ENCODE measurements around the gene RUNX1. TPM values are rescaled to one million over a fixed set of nuclear protein-coding genes. Genes with fewer than 3 reads are reported as not detected.

RUNX1 gene
- polyA plus RNA-seq, 1 of the 3 experiments (the other 2 are of a cell fraction), result 17.1 TPM

DNA sequence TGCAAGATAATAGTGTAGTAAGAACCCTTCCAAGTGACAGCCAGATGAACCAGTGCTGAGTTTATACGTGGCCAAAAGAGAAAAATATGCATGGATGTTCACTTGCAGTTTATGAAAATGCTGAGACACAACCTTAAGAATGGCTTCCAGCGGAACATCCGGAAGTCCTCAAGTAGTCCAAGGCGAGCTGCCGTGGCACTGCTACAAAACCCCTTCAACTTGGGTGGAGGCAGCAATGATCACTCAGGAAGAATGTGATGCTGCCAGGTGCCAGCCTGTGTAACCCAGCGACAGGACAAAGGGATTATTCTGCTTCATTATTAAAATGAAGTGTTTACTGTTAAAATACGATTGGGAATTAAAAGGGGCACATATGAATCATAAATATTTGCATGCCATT is 179.6 kb downstream of the RUNX1 start (continued):
- TF ChIP-seq, protein P1, sequence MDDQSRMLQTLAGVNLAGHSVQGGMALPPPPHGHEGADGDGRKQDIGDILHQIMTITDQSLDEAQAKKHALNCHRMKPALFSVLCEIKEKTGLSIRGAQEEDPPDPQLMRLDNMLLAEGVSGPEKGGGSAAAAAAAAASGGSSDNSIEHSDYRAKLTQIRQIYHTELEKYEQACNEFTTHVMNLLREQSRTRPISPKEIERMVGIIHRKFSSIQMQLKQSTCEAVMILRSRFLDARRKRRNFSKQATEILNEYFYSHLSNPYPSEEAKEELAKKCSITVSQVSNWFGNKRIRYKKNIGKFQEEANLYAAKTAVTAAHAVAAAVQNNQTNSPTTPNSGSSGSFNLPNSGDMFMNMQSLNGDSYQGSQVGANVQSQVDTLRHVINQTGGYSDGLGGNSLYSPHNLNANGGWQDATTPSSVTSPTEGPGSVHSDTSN (IDR thresholded peaks at IDR 0.05), result no peak
- TF ChIP-seq, protein P2, sequence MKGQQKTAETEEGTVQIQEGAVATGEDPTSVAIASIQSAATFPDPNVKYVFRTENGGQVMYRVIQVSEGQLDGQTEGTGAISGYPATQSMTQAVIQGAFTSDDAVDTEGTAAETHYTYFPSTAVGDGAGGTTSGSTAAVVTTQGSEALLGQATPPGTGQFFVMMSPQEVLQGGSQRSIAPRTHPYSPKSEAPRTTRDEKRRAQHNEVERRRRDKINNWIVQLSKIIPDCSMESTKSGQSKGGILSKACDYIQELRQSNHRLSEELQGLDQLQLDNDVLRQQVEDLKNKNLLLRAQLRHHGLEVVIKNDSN (IDR thresholded peaks at IDR 0.05; ENCODE audit: borderline replicate concordance, low read depth), result no peak
- no peak for TF ChIP-seq TEAD4 (IDR thresholded peaks at IDR 0.05; ENCODE audit: borderline replicate concordance, insufficient read depth)

DNA sequence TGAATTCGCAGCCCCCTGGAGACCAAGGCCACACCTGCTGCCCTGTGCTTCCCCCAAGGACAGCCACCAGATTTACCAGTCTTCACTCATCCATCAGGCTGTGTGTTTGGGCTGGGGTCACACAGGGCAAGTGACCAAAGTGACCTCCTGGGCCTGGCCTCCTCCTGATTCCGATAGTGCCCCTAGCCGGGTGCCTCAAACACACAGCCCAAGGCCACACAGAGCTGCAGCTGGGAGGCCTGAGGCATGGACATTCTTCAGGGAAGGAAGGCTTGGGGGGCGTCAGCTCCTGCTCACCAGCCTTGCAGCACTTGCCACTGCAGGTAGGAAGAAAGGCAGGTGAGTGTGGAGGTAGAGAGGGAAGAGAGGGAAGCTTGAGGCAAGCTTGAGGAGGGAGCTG is 181.3 kb downstream of the RUNX1 start:
- TF ChIP-seq TEAD4 (IDR thresholded peaks at IDR 0.05; ENCODE audit: borderline replicate concordance, insufficient read depth), result no peak
- no peak for TF ChIP-seq GABPA (IDR thresholded peaks at IDR 0.05; ENCODE audit: low read depth)
- no peak for TF ChIP-seq NRF1 (IDR thresholded peaks at IDR 0.05; ENCODE audit: low read depth, low read length)
- TF ChIP-seq EZH2phosphoT487 (IDR thresholded peaks at IDR 0.05; ENCODE audit: borderline replicate concordance, low read depth), result no peak
- TF ChIP-seq JUND (IDR thresholded peaks at IDR 0.05), result no peak
- TF ChIP-seq RXRA (IDR thresholded peaks at IDR 0.05; ENCODE audit: borderline replicate concordance, low read depth), result no peak
- no peak for TF ChIP-seq FOXM1 (IDR thresholded peaks at IDR 0.05; ENCODE audit: low read depth)
- TF ChIP-seq RFX5 (IDR thresholded peaks at IDR 0.05; ENCODE audit: low read length), result no peak
- no peak for TF ChIP-seq MEF2A (IDR thresholded peaks at IDR 0.05; ENCODE audit: borderline replicate concordance, low read depth)
- TF ChIP-seq RCOR1 (IDR thresholded peaks at IDR 0.05; ENCODE audit: low read length), result no peak
- no peak for TF ChIP-seq POLR2AphosphoS5 (IDR thresholded peaks at IDR 0.05; ENCODE audit: low read depth, low read length)
- TF ChIP-seq, protein P3, sequence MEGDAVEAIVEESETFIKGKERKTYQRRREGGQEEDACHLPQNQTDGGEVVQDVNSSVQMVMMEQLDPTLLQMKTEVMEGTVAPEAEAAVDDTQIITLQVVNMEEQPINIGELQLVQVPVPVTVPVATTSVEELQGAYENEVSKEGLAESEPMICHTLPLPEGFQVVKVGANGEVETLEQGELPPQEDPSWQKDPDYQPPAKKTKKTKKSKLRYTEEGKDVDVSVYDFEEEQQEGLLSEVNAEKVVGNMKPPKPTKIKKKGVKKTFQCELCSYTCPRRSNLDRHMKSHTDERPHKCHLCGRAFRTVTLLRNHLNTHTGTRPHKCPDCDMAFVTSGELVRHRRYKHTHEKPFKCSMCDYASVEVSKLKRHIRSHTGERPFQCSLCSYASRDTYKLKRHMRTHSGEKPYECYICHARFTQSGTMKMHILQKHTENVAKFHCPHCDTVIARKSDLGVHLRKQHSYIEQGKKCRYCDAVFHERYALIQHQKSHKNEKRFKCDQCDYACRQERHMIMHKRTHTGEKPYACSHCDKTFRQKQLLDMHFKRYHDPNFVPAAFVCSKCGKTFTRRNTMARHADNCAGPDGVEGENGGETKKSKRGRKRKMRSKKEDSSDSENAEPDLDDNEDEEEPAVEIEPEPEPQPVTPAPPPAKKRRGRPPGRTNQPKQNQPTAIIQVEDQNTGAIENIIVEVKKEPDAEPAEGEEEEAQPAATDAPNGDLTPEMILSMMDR (IDR thresholded peaks at IDR 0.05), result no peak
- no peak for TF ChIP-seq FOXJ3 (CRISPR knock-in tag; IDR thresholded peaks at IDR 0.05)
- TF ChIP-seq ELF1 (IDR thresholded peaks at IDR 0.05), result no peak
- TF ChIP-seq, protein P4, sequence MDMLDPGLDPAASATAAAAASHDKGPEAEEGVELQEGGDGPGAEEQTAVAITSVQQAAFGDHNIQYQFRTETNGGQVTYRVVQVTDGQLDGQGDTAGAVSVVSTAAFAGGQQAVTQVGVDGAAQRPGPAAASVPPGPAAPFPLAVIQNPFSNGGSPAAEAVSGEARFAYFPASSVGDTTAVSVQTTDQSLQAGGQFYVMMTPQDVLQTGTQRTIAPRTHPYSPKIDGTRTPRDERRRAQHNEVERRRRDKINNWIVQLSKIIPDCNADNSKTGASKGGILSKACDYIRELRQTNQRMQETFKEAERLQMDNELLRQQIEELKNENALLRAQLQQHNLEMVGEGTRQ (IDR thresholded peaks at IDR 0.05; ENCODE audit: borderline replicate concordance, low read depth, low read length), result no peak
- TF ChIP-seq, protein P2 (IDR thresholded peaks at IDR 0.05; ENCODE audit: borderline replicate concordance, low read depth), result no peak
- Histone ChIP-seq H3K4me2 (no peak overlapping the region), H3F3A (replicated peaks; ENCODE audit: insufficient read depth) (no peaks in the 10 kb centered on the region), H3K36me3 (replicated peaks in 1 of 2; ENCODE audit: control insufficient read depth in 1 of 2, insufficient read depth in 2 of 2, low read length in 1 of 2) (peaks cover 45 to 68% of the 10 kb centered on the region in 2 experiments), H3K9ac (no peak overlapping the region), H3K4me3 (ENCODE audit: low read depth in 2 of 2, low read length in 1 of 2) (no peak overlapping the region), H2AFZ (ENCODE audit: low read depth) (no peak overlapping the region), H3K79me2 (ENCODE audit: insufficient read depth) (peaks cover 100% of the 10 kb centered on the region), H3K9me2 (no peaks in the 10 kb centered on the region), H3K4me1 (ENCODE audit: control insufficient read depth in 1 of 2, insufficient read depth in 2 of 2, low read depth in 1 of 2, low read length in 1 of 2) (peaks cover 0 to 10% of the 10 kb centered on the region in 2 experiments; a peak in 1 of 4 replicates), H4K20me1 (ENCODE audit: insufficient read depth) (peaks cover 94% of the 10 kb centered on the region), H3K27me3 (ENCODE audit: insufficient read depth) (no peaks in the 10 kb centered on the region), H3K9me3 (no peaks in the 10 kb centered on the region), H3K27ac (ENCODE audit: low read depth in 2 of 2, low read length in 1 of 2) (no peak overlapping the region)
- ChIA-PET CTCF (interaction anchor here (0.9 to 1.4 kb wide), 2 partner anchors 10 to 12 kb away, joined by 3 read pairs; no protein-coding TSS in a partner anchor), POLR2A (no interaction called here)
- DNase-seq, result no peak
- WGBS (ENCODE audit: low lambda C conversion rate), result 90% methylated on average over 4 of the region's 4 CpGs
